H9 (cell line): ENCODE data around the gene BLMH. TPM values are rescaled to one million over a fixed set of nuclear protein-coding genes. Genes with fewer than 3 reads are reported as not detected.

ENCODE experiments used
- DNase-seq: peaks from one replicate; pipeline ENCODE4 v3.0.0-alpha.2; 2017
- H2AFZ ChIP-seq: one replicate; pipeline ENCODE4 v1.6.1; 2013; ENCODE audit warnings: mild to moderate bottlenecking, low read length, control low read depth, moderate library complexity
- H2AK5ac ChIP-seq: 2 replicates; pipeline ENCODE4 v1.6.1; 2013; ENCODE audit warnings: low read length, control low read depth, mixed read lengths; ENCODE audit not compliant: insufficient read length
- H2BK120ac ChIP-seq: one replicate; pipeline ENCODE4 v1.6.1; 2013; ENCODE audit warnings: low read depth, mild to moderate bottlenecking, low read length, control low read depth, inconsistent platforms; ENCODE audit not compliant: poor library complexity, severe bottlenecking
- H2BK12ac ChIP-seq: 2 replicates; pipeline ENCODE4 v1.6.1; 2013; ENCODE audit warnings: low read length, control low read depth, mixed read lengths, low read depth; ENCODE audit not compliant: insufficient read length
- H2BK15ac ChIP-seq: 2 replicates; pipeline ENCODE4 v1.6.1; 2013; ENCODE audit warnings: low read depth, low read length, control low read depth
- H2BK20ac ChIP-seq: one replicate; pipeline ENCODE4 v1.6.1; 2013; ENCODE audit warnings: low read depth, mild to moderate bottlenecking, low read length, control low read depth, inconsistent platforms; ENCODE audit not compliant: poor library complexity, severe bottlenecking
- H2BK5ac ChIP-seq: 2 replicates; pipeline ENCODE4 v1.6.1; 2013; ENCODE audit warnings: low read length, control low read depth, mixed read lengths; ENCODE audit not compliant: insufficient read length
- H3K14ac ChIP-seq: 2 replicates; pipeline ENCODE4 v1.6.1; 2013; ENCODE audit warnings: low read length, control low read depth; ENCODE audit not compliant: insufficient read depth
- H3K18ac ChIP-seq: 2 replicates; pipeline ENCODE4 v1.6.1; 2013; ENCODE audit warnings: low read depth, mild to moderate bottlenecking, mixed read lengths, low read length, control low read depth; ENCODE audit not compliant: insufficient read length
- H3K23ac ChIP-seq: 2 replicates; pipeline ENCODE4 v1.6.1; 2013; ENCODE audit warnings: low read length, control low read depth, mixed read lengths, low read depth; ENCODE audit not compliant: insufficient read length
- H3K23me2 ChIP-seq: 2 replicates; pipeline ENCODE4 v1.6.1; 2013; ENCODE audit warnings: low read depth, mild to moderate bottlenecking, mixed read lengths, low read length, control low read depth; ENCODE audit not compliant: insufficient read length, poor library complexity, severe bottlenecking
- H3K27ac ChIP-seq: 2 replicates; pipeline ENCODE4 v1.5.1; 2013; ENCODE audit warnings: low read length, control low read depth, mixed read lengths, low read depth; ENCODE audit not compliant: insufficient read length
- H3K27me3 ChIP-seq: 2 replicates; pipeline ENCODE4 v1.6.1; 2013; ENCODE audit warnings: low read length, control low read depth, inconsistent platforms; ENCODE audit not compliant: insufficient read depth
- H3K4ac ChIP-seq: 2 replicates; pipeline ENCODE4 v1.6.1; 2013; ENCODE audit warnings: low read depth, mild to moderate bottlenecking, control low read depth, inconsistent platforms, low read length, moderate library complexity
- H3K4me1 ChIP-seq: 2 replicates; pipeline ENCODE4 v1.6.1; 2013; ENCODE audit warnings: low read length, control low read depth, inconsistent platforms; ENCODE audit not compliant: insufficient read depth
- H3K4me2 ChIP-seq: 2 replicates; pipeline ENCODE4 v1.6.1; 2013; ENCODE audit warnings: low read length, control low read depth, mixed read lengths; ENCODE audit not compliant: insufficient read length, insufficient read depth
- H3K56ac ChIP-seq: 2 replicates; pipeline ENCODE4 v1.6.1; 2013; ENCODE audit warnings: low read depth, mild to moderate bottlenecking, mixed read lengths, low read length, control low read depth; ENCODE audit not compliant: insufficient read length
- H3K79me1 ChIP-seq: 2 replicates; pipeline ENCODE4 v1.6.1; 2013; ENCODE audit warnings: low read depth, mild to moderate bottlenecking, moderate library complexity, low read length, control low read depth, inconsistent platforms; ENCODE audit not compliant: insufficient read depth, poor library complexity, severe bottlenecking
- H3K79me2 ChIP-seq: 2 replicates; pipeline ENCODE4 v1.6.1; 2013; ENCODE audit warnings: low read length, control low read depth, inconsistent platforms; ENCODE audit not compliant: insufficient read depth
- H3K9ac ChIP-seq: 2 replicates; pipeline ENCODE4 v1.6.1; 2013; ENCODE audit warnings: low read length, control low read depth, mixed read lengths; ENCODE audit not compliant: insufficient read length; ENCODE audit errors: extremely low read depth
- H3K9me3 ChIP-seq: one replicate; pipeline ENCODE4 v1.6.1; 2013; ENCODE audit warnings: low read depth, low read length, inconsistent platforms; ENCODE audit not compliant: control insufficient read depth
- H3T11ph ChIP-seq: one replicate; pipeline ENCODE4 v1.6.1; 2013; ENCODE audit warnings: mild to moderate bottlenecking, low read length, control low read depth, inconsistent platforms
- H4K20me1 ChIP-seq: one replicate; pipeline ENCODE4 v1.6.1; 2013; ENCODE audit not compliant: control insufficient read depth, insufficient read length, insufficient read depth
- H4K5ac ChIP-seq: 2 replicates; pipeline ENCODE4 v1.6.1; 2013; ENCODE audit warnings: low read depth, mild to moderate bottlenecking, mixed read lengths, low read length, control low read depth; ENCODE audit not compliant: insufficient read length
- H4K8ac ChIP-seq: replicated peaks from 2 replicates; pipeline ENCODE4 v1.6.1; 2013; ENCODE audit warnings: low read length, control low read depth, mixed read lengths, low read depth; ENCODE audit not compliant: insufficient read length
- H4K91ac ChIP-seq: 2 replicates; pipeline ENCODE4 v1.6.1; 2013; ENCODE audit warnings: low read depth, mild to moderate bottlenecking, moderate library complexity, mixed read lengths, low read length, control low read depth; ENCODE audit not compliant: insufficient read length
- H3K27ac Mint-ChIP-seq, 3 experiments: 2 replicates in 2 of 3; 3 replicates in 1 of 3; pipeline ENCODE4 v1.8.0; 2020 to 2021; ENCODE audit warnings: mixed read lengths in 3 of 3, mild to moderate bottlenecking in 1 of 3, moderate library complexity in 1 of 3
- H3K27me3 Mint-ChIP-seq: 2 replicates; pipeline ENCODE4 v1.8.0; 2021; ENCODE audit warnings: low read depth, mild to moderate bottlenecking, moderate library complexity, mixed read lengths
- H3K36me3 Mint-ChIP-seq, 3 experiments: 2 replicates in 2 of 3; 3 replicates in 1 of 3; pipeline ENCODE4 v1.8.0; 2020 to 2021; ENCODE audit warnings: low read depth in 3 of 3, mixed read lengths in 3 of 3; ENCODE audit not compliant: insufficient read depth in 1 of 3
- H3K4me1 Mint-ChIP-seq, 2 experiments: 2 replicates each; pipeline ENCODE4 v1.8.0; 2020; ENCODE audit warnings: mixed read lengths in 2 of 2
- H3K4me3 Mint-ChIP-seq, 2 experiments: 2 replicates in 1 of 2; 3 replicates in 1 of 2; pipeline ENCODE4 v1.8.0; 2020 to 2021; ENCODE audit warnings: mild to moderate bottlenecking in 2 of 2, mixed read lengths in 2 of 2, moderate library complexity in 1 of 2
- H3K9me3 Mint-ChIP-seq, 2 experiments: 2 replicates in 1 of 2; 3 replicates in 1 of 2; pipeline ENCODE4 v1.8.0; 2020; ENCODE audit warnings: mild to moderate bottlenecking in 2 of 2, mixed read lengths in 2 of 2, moderate library complexity in 1 of 2
- CTCF ChIP-seq: fragments of 200-600 bp; sonication (generic); conservative IDR thresholded peaks from 3 replicates; pipeline ENCODE4 v1.8.0; 2021; ENCODE audit warnings: antibody characterized with exemption, mild to moderate bottlenecking
- WGBS: extraction: QIAGEN DNeasy Blood & Tissue Kit; methylation state at CpG from one replicate; pipeline ENCODE4 v1.1.7; 2013; ENCODE audit warnings: missing lambda C conversion rate, low lambda C conversion rate, mixed read lengths; ENCODE audit not compliant: insufficient read length; ENCODE audit errors: extremely low coverage; 5-methylcytosine and 5-hydroxymethylcytosine counted together
- total RNA-seq: library from RNA; stranded (reverse); gene quantifications from 2 replicates; pipeline ENCODE4 v1.2.1, GENCODE V29; 2021

BLMH gene
- total RNA-seq, 1 experiment from 2014 or later = 74.7 TPM

- Mint-ChIP-seq H3K4me3 (no peak overlapping the region), H3K4me1 (peaks cover 5 to 8% of the 10 kb centered on the region in 2 experiments), H3K27ac (no peak overlapping the region), H3K9me3 (no peaks in the 10 kb centered on the region; a peak in 1 of 5 replicates), H3K27me3 (peaks cover 72% of the 10 kb centered on the region), H3K36me3 (no peaks in the 10 kb centered on the region; a peak in 1 of 7 replicates)
- no peak for TF ChIP-seq CTCF
- Histone ChIP-seq H3K79me1 (no peaks in the 10 kb centered on the region), H2BK12ac (no peak overlapping the region), H3K27ac (no peak overlapping the region), H3K27me3 (peaks cover 28% of the 10 kb centered on the region; the same call in 1 of the 2 replicates), H2BK15ac (no peak overlapping the region), H2BK20ac (no peak overlapping the region), H2BK5ac (no peak overlapping the region), H3K23me2 (peaks cover 5% of the 10 kb centered on the region), H4K91ac (no peak overlapping the region), H2AK5ac (no peak overlapping the region), H3K9ac (no peak overlapping the region), H3K14ac (no peak overlapping the region), H3K9me3 (no peaks in the 10 kb centered on the region), H3K23ac (no peak overlapping the region), H2AFZ (no peak overlapping the region), H4K8ac (no peak overlapping the region), H4K5ac (no peak overlapping the region), H3T11ph (no peak overlapping the region), H3K4ac (no peak overlapping the region), H3K56ac (no peak overlapping the region), H2BK120ac (no peak overlapping the region), H3K4me2 (no peak overlapping the region), H3K4me1 (no peaks in the 10 kb centered on the region), H3K18ac (no peak overlapping the region), H4K20me1 (no peaks in the 10 kb centered on the region), H3K79me2 (no peaks in the 10 kb centered on the region)
- DNase-seq = no peak
- no CpG with 5 or more reads among the region's 10 CpGs for WGBS
Observed at GRCh38 chr17:30232015-30232823, 59.5 kb downstream of the BLMH start.
